ENCODE measurements around the gene DCTPP1. TPM values are rescaled to one million over a fixed set of nuclear protein-coding genes. Genes with fewer than 3 reads are reported as not detected.

DCTPP1 gene
- polyA plus RNA-seq, 1 of the 3 experiments (the other 2 are of a cell fraction) = 79.2 TPM

GRCh38 chr16:30457743-30458560 lies 28.1 kb upstream of the DCTPP1 start:
- WGBS (ENCODE audit: low lambda C conversion rate) = 82% methylated on average over 16 of the region's 16 CpGs
- TF ChIP-seq JUND (IDR thresholded peaks at IDR 0.05) = no peak
- TF ChIP-seq FOXM1 (IDR thresholded peaks at IDR 0.05; ENCODE audit: low read depth) = no peak
- TF ChIP-seq FOSL2 (IDR thresholded peaks at IDR 0.05; ENCODE audit: borderline replicate concordance, low read depth) = no peak
- TF ChIP-seq RCOR1 (IDR thresholded peaks at IDR 0.05; ENCODE audit: low read length) = no peak
- no peak for TF ChIP-seq MXI1 (IDR thresholded peaks at IDR 0.05; ENCODE audit: low read depth, low read length)
- H3K9ac ChIP-seq = no peak overlapping the region
- no peaks in the 10 kb centered on the region for H3F3A ChIP-seq (replicated peaks; ENCODE audit: insufficient read depth)
- no peaks in the 10 kb centered on the region for H4K20me1 ChIP-seq (ENCODE audit: insufficient read depth)
- no peaks in the 10 kb centered on the region for H3K36me3 ChIP-seq (replicated peaks in 1 of 2; ENCODE audit: control insufficient read depth in 1 of 2, insufficient read depth in 2 of 2, low read length in 1 of 2)
- CTCF ChIA-PET = interaction anchor here (1.3 to 1.7 kb wide), 2 partner anchors 9 to 28 kb away, joined by 4 to 6 read pairs; partner anchors contain the start of gene DCTPP1
- no peak overlapping the region for H2AFZ ChIP-seq (ENCODE audit: low read depth)
- no peak for DNase-seq
- no peak overlapping the region for H3K4me2 ChIP-seq
- no peak overlapping the region for H3K4me3 ChIP-seq (ENCODE audit: low read depth in 2 of 2, low read length in 1 of 2)
- no peaks in the 10 kb centered on the region for H3K27me3 ChIP-seq (ENCODE audit: insufficient read depth)
- H3K9me2 ChIP-seq = no peaks in the 10 kb centered on the region
- no peaks in the 10 kb centered on the region for H3K79me2 ChIP-seq (ENCODE audit: insufficient read depth)
- no peaks in the 10 kb centered on the region for H3K9me3 ChIP-seq
- POLR2A ChIA-PET = interaction anchor here (0.5 to 1.2 kb wide), 3 partner anchors 72 to 985 kb away, joined by 3 to 4 read pairs (median 3); partner anchors contain the start of genes ZNF688 and ZNF843
- peaks cover 0 to under 1% of the 10 kb centered on the region in 2 experiments; a peak in 1 of 4 replicates for H3K4me1 ChIP-seq (ENCODE audit: control insufficient read depth in 1 of 2, insufficient read depth in 2 of 2, low read depth in 1 of 2, low read length in 1 of 2)
- H3K27ac ChIP-seq (ENCODE audit: low read depth in 2 of 2, low read length in 1 of 2) = no peak overlapping the region

GRCh38 chr16:30457256-30457655 lies 27.4 kb upstream of the DCTPP1 start:
- no peak for TF ChIP-seq POLR2AphosphoS5 (IDR thresholded peaks at IDR 0.05; ENCODE audit: low read depth, low read length)
- no peak for TF ChIP-seq SMC3 (IDR thresholded peaks at IDR 0.05; ENCODE audit: low read depth, low read length)
- no peak for TF ChIP-seq PBX3 (IDR thresholded peaks at IDR 0.05)
- TF ChIP-seq CTCF (IDR thresholded peaks at IDR 0.05) = no peak
- TF ChIP-seq ZBTB33 (IDR thresholded peaks at IDR 0.05; ENCODE audit: borderline replicate concordance, low read depth) = no peak
- TF ChIP-seq USF2 (IDR thresholded peaks at IDR 0.05; ENCODE audit: borderline replicate concordance, low read depth, low read length) = no peak
- no peak for TF ChIP-seq MAX (IDR thresholded peaks at IDR 0.05; ENCODE audit: low read depth)
- TF ChIP-seq MXI1 (IDR thresholded peaks at IDR 0.05; ENCODE audit: low read depth, low read length) = no peak
- TF ChIP-seq TCF12 (IDR thresholded peaks at IDR 0.05) = no peak
- no peak for TF ChIP-seq EP300 (IDR thresholded peaks at IDR 0.05; ENCODE audit: borderline replicate concordance in 1 of 2, low read depth in 1 of 2, low read length in 1 of 2)
- TF ChIP-seq FOXM1 (IDR thresholded peaks at IDR 0.05; ENCODE audit: low read depth) = no peak
- TF ChIP-seq JUND (IDR thresholded peaks at IDR 0.05) = no peak
- no peak for TF ChIP-seq RFX5 (IDR thresholded peaks at IDR 0.05; ENCODE audit: low read length)
- TF ChIP-seq RAD21 (IDR thresholded peaks at IDR 0.05; ENCODE audit: low read length) = no peak
- TF ChIP-seq NRF1 (IDR thresholded peaks at IDR 0.05; ENCODE audit: low read depth, low read length) = no peak
- no peak for TF ChIP-seq NFIC (IDR thresholded peaks at IDR 0.05; ENCODE audit: borderline replicate concordance)
- ChIA-PET CTCF (interaction anchor here (0.6 to 1.3 kb wide), 3 partner anchors 27 to 181 kb away, joined by 3 to 4 read pairs (median 3); partner anchors contain the start of gene DCTPP1), POLR2A (interaction anchor here (0.5 to 1.7 kb wide), 3 partner anchors 68 to 985 kb away, joined by 3 to 5 read pairs (median 4); partner anchors contain the start of genes ZNF688 and ZNF843)
- Histone ChIP-seq H3K27me3 (ENCODE audit: insufficient read depth) (no peaks in the 10 kb centered on the region), H3K9ac (no peak overlapping the region), H3K27ac (ENCODE audit: low read depth in 2 of 2, low read length in 1 of 2) (no peak overlapping the region), H3K9me3 (no peaks in the 10 kb centered on the region), H3K4me3 (ENCODE audit: low read depth in 2 of 2, low read length in 1 of 2) (no peak overlapping the region), H4K20me1 (ENCODE audit: insufficient read depth) (no peaks in the 10 kb centered on the region), H3K4me2 (no peak overlapping the region), H2AFZ (ENCODE audit: low read depth) (no peak overlapping the region), H3K4me1 (ENCODE audit: control insufficient read depth in 1 of 2, insufficient read depth in 2 of 2, low read depth in 1 of 2, low read length in 1 of 2) (peaks cover 0 to 4% of the 10 kb centered on the region in 2 experiments; a peak in 2 of 4 replicates), H3K9me2 (no peaks in the 10 kb centered on the region), H3K79me2 (ENCODE audit: insufficient read depth) (no peaks in the 10 kb centered on the region), H3K36me3 (replicated peaks in 1 of 2; ENCODE audit: control insufficient read depth in 1 of 2, insufficient read depth in 2 of 2, low read length in 1 of 2) (no peaks in the 10 kb centered on the region), H3F3A (replicated peaks; ENCODE audit: insufficient read depth) (no peaks in the 10 kb centered on the region)
- no peak for DNase-seq
- 58% methylated on average over 1 of the region's 1 CpG for WGBS (ENCODE audit: low lambda C conversion rate)
